HCT116 (cell line): ENCODE results near the gene PTPMT1. TPM values are rescaled to one million over a fixed set of nuclear protein-coding genes. Genes with fewer than 3 reads are reported as not detected.

ENCODE experiments used
- ATAC-seq: fragments of 200-7000 bp; cut with Tn5 transposase; 2 replicates; pipeline ENCODE4 v1.9.1; 2020; ENCODE audit warnings: mild to moderate bottlenecking, moderate library complexity
- BruUV-seq: library from RNA; stranded (reverse); fragments of 400-500 nt; replicated peaks from 2 replicates; lab custom pipeline; 2021; lab: Mats Ljungman, UMichigan
- CTCF ChIA-PET: fragments of 300-600 bp; sonication (Branson Sonifier 250); formaldehyde crosslinking; loops from one replicate; lab custom pipeline; 2021; ENCODE audit warnings: antibody characterized with exemption; lab: Charles Lee
- POLR2A ChIA-PET: fragments of 300-600, 350-600 bp; sonication (Branson Sonifier 250); formaldehyde crosslinking; loops from one replicate; lab custom pipeline; 2021; ENCODE audit warnings: antibody characterized with exemption; lab: Charles Lee
- RAD21 ChIA-PET, 2 experiments: fragments of 300-600 bp; sonication (Branson Sonifier 250); formaldehyde crosslinking; loops; one replicate each; lab custom pipeline; 2023; ENCODE audit warnings: low total read pairs in 2 of 2; ENCODE audit not compliant: uncharacterized antibody in 2 of 2, unreplicated experiment in 2 of 2, low non-redundant PET in 1 of 2; lab: Charles Lee
- DNase-seq: peaks from one replicate; pipeline ENCODE4 v3.0.0-alpha.2; 2010; ENCODE audit warnings: low read depth, low spot score
- H2AFZ ChIP-seq: fragments of 200-600 bp; shearing (Covaris generic), sonication (generic); 2 replicates; pipeline ENCODE4 v1.6.1; 2017; ENCODE audit warnings: low read depth, mixed run types, mixed read lengths, antibody characterized with exemption, low read length; ENCODE audit not compliant: poor library complexity, severe bottlenecking
- H3K27ac ChIP-seq: 2 replicates; pipeline ENCODE4 v1.5.1; 2012; ENCODE audit warnings: low read depth, low read length
- H3K27me3 ChIP-seq: fragments of 200-600 bp; sonication (generic); 2 replicates; pipeline ENCODE4 v1.6.1; 2016; ENCODE audit warnings: mixed run types, low read length, mixed read lengths; ENCODE audit not compliant: insufficient read depth
- H3K36me3 ChIP-seq, 2 experiments: fragments of 200-500 bp in 1 of 2; fragments of 200-600 bp in 1 of 2; sonication (Bioruptor generic) in 1 of 2; sonication (generic) in 1 of 2; 2 replicates each; pipeline versions ENCODE4 v1.5.1 to v1.6.1; 2014 to 2016; ENCODE audit warnings: low read length in 2 of 2, inconsistent platforms in 1 of 2, mixed read lengths in 1 of 2, mixed run types in 1 of 2; ENCODE audit not compliant: insufficient read depth in 2 of 2, control insufficient read depth in 1 of 2
- H3K4me1 ChIP-seq, 2 experiments: fragments of 200-600 bp in 1 of 2; sonication (generic) in 1 of 2; 2 replicates each; pipeline versions ENCODE4 v1.5.1 to v1.6.1; 2012 to 2017; ENCODE audit warnings: low read length in 2 of 2, inconsistent platforms in 1 of 2, mild to moderate bottlenecking in 1 of 2, mixed read lengths in 1 of 2, mixed run types in 1 of 2, moderate library complexity in 1 of 2; ENCODE audit not compliant: insufficient read depth in 2 of 2, control insufficient read depth in 1 of 2
- H3K4me2 ChIP-seq: fragments of 200-600 bp; sonication (generic); 2 replicates; pipeline ENCODE4 v1.6.1; 2017; ENCODE audit warnings: mixed run types, low read length, mixed read lengths
- H3K4me3 ChIP-seq, 2 experiments: fragments of 200-600 bp in 1 of 2; sonication (generic) in 1 of 2; replicated peaks in 1 of 2; 2 replicates each; pipeline ENCODE4 v1.5.1; 2011 to 2016; ENCODE audit warnings: low read length in 2 of 2, control low read depth in 1 of 2, low read depth in 1 of 2, mild to moderate bottlenecking in 1 of 2, mixed read lengths in 1 of 2, mixed run types in 1 of 2
- H3K79me2 ChIP-seq: fragments of 200-600 bp; sonication (generic); 2 replicates; pipeline ENCODE4 v1.6.1; 2017; ENCODE audit warnings: mild to moderate bottlenecking, mixed run types, low read length, moderate library complexity, mixed read lengths; ENCODE audit not compliant: insufficient read depth
- H3K9ac ChIP-seq: fragments of 200-600 bp; sonication (generic); 2 replicates; pipeline ENCODE4 v1.6.1; 2016; ENCODE audit warnings: low read length, mixed read lengths
- H3K9me2 ChIP-seq: fragments of 200-600 bp; sonication (generic), shearing (Covaris generic); 2 replicates; pipeline ENCODE4 v1.6.1; 2017; ENCODE audit warnings: mixed run types, mild to moderate bottlenecking, moderate library complexity; ENCODE audit not compliant: insufficient read depth
- H3K9me3 ChIP-seq, 2 experiments: fragments of 200-500 bp in 1 of 2; fragments of 200-600 bp in 1 of 2; sonication (Bioruptor generic) in 1 of 2; sonication (generic) in 1 of 2; 2 replicates each; pipeline ENCODE4 v1.6.1; 2014 to 2017; ENCODE audit warnings: low read length in 2 of 2, mixed read lengths in 2 of 2, inconsistent platforms in 1 of 2, low read depth in 1 of 2, mild to moderate bottlenecking in 1 of 2, mixed run types in 1 of 2, moderate library complexity in 1 of 2; ENCODE audit not compliant: control insufficient read depth in 1 of 2, insufficient read depth in 1 of 2
- H4K20me1 ChIP-seq: fragments of 200-600 bp; sonication (generic), shearing (Covaris generic); 2 replicates; pipeline ENCODE4 v1.6.1; 2017; ENCODE audit warnings: mixed run types, mild to moderate bottlenecking, moderate library complexity; ENCODE audit not compliant: insufficient read depth
- CBX3 ChIP-seq: IDR thresholded peaks from 2 replicates; pipeline ENCODE4 v1.6.1; 2012; ENCODE audit warnings: low read depth
- CEBPB ChIP-seq: IDR thresholded peaks from 2 replicates; pipeline ENCODE4 v1.6.1; 2012; ENCODE audit warnings: low read depth
- EGR1 ChIP-seq: IDR thresholded peaks from 2 replicates; pipeline ENCODE4 v1.6.1; 2012; ENCODE audit warnings: low read depth
- ELF1 ChIP-seq: IDR thresholded peaks from 2 replicates; pipeline ENCODE4 v1.6.1; 2012; ENCODE audit warnings: low read depth, borderline replicate concordance
- JUND ChIP-seq: IDR thresholded peaks from 2 replicates; pipeline ENCODE4 v1.6.1; 2012
- POLR2A ChIP-seq: IDR thresholded peaks from 2 replicates; pipeline ENCODE4 v1.7.0; 2011; ENCODE audit warnings: borderline replicate concordance; ENCODE audit not compliant: insufficient read depth, insufficient read length; ENCODE audit errors: extremely low read depth
- POLR2AphosphoS5 ChIP-seq: IDR thresholded peaks from 2 replicates; pipeline ENCODE4 v1.6.1; 2011; ENCODE audit warnings: mild to moderate bottlenecking, low read depth, low read length, moderate library complexity
- SRF ChIP-seq: IDR thresholded peaks from 2 replicates; pipeline ENCODE4 v1.6.1; 2012; ENCODE audit warnings: low read depth
- YY1 ChIP-seq: IDR thresholded peaks from 2 replicates; pipeline ENCODE4 v1.6.1; 2011; ENCODE audit warnings: low read length, low read depth, moderate library complexity, mild to moderate bottlenecking; ENCODE audit not compliant: insufficient replicate concordance; ENCODE audit errors: extremely low read depth
- ZFX ChIP-seq: fragments of 450-650 bp; IDR thresholded peaks from 2 replicates; pipeline ENCODE4 v1.6.1; 2017
- ZNF274 ChIP-seq: fragments of 200-500 bp; sonication (Bioruptor generic); IDR thresholded peaks from 2 replicates; pipeline ENCODE4 v1.6.1; 2014; ENCODE audit warnings: mild to moderate bottlenecking, low read depth, low read length, inconsistent platforms
- intact Hi-C: fragments of 100-400 bp; cut with micrococcal nuclease; formaldehyde crosslinking; loops from 2 replicates; pipeline ENCODE4 v1.10.0; 2022
- total RNA-seq: library from RNA; stranded (reverse); gene quantifications from one replicate; pipeline ENCODE4 v1.2.1, GENCODE V29; 2021; ENCODE audit not compliant: unreplicated experiment
- TF ChIP-seq, protein P1 (sequence below): IDR thresholded peaks from 2 replicates; pipeline ENCODE4 v1.6.1; 2012; ENCODE audit warnings: low read depth
- TF ChIP-seq, protein P2 (sequence below): IDR thresholded peaks from 2 replicates; pipeline ENCODE4 v1.6.1; 2012
- TF ChIP-seq, protein P3 (sequence below): IDR thresholded peaks from 2 replicates; pipeline ENCODE4 v1.6.1; 2011; ENCODE audit warnings: mild to moderate bottlenecking, low read length, moderate library complexity; ENCODE audit not compliant: insufficient replicate concordance; ENCODE audit errors: extremely low read depth

The PTPMT1 gene
- total RNA-seq, 1 experiment from 2014 or later: 71.6 TPM

DNA sequence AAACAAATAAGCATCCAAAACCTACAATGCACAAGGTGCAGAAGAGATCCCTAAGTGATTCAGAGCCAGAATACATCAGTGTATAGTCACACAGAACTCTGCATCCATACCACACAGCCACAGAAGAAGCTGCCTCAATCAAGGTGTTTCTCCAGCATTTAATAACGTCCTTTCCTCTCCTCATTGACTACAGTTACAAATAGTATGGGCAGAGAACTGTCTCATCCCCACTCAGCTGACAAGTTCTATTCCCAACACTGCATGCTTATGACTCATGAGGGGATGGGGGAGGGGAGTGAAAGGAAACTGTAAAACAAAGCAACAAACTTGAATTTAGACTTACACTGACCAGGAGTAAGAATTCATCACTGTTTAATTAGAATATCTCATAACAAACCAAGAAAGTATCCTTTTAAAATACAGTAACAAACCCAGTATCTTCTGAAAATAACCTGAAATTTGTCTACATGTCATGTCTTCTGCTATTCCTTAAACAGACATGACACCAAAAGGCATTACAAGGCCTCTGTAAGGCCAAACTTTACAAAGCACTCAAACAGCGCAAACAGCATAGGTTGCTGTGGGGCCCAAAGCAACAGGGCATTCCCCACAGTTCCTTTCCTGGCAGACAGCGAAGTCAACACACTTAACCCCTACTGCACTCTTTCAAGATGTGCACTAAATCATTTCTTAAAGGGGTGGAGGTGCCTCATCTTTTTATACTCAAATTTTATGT is 41.7 kb upstream of the PTPMT1 start (continued):
- TF ChIP-seq, protein P1, sequence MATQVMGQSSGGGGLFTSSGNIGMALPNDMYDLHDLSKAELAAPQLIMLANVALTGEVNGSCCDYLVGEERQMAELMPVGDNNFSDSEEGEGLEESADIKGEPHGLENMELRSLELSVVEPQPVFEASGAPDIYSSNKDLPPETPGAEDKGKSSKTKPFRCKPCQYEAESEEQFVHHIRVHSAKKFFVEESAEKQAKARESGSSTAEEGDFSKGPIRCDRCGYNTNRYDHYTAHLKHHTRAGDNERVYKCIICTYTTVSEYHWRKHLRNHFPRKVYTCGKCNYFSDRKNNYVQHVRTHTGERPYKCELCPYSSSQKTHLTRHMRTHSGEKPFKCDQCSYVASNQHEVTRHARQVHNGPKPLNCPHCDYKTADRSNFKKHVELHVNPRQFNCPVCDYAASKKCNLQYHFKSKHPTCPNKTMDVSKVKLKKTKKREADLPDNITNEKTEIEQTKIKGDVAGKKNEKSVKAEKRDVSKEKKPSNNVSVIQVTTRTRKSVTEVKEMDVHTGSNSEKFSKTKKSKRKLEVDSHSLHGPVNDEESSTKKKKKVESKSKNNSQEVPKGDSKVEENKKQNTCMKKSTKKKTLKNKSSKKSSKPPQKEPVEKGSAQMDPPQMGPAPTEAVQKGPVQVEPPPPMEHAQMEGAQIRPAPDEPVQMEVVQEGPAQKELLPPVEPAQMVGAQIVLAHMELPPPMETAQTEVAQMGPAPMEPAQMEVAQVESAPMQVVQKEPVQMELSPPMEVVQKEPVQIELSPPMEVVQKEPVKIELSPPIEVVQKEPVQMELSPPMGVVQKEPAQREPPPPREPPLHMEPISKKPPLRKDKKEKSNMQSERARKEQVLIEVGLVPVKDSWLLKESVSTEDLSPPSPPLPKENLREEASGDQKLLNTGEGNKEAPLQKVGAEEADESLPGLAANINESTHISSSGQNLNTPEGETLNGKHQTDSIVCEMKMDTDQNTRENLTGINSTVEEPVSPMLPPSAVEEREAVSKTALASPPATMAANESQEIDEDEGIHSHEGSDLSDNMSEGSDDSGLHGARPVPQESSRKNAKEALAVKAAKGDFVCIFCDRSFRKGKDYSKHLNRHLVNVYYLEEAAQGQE: no peak
- TF ChIP-seq CEBPB (no peak), YY1 (no peak)

DNA sequence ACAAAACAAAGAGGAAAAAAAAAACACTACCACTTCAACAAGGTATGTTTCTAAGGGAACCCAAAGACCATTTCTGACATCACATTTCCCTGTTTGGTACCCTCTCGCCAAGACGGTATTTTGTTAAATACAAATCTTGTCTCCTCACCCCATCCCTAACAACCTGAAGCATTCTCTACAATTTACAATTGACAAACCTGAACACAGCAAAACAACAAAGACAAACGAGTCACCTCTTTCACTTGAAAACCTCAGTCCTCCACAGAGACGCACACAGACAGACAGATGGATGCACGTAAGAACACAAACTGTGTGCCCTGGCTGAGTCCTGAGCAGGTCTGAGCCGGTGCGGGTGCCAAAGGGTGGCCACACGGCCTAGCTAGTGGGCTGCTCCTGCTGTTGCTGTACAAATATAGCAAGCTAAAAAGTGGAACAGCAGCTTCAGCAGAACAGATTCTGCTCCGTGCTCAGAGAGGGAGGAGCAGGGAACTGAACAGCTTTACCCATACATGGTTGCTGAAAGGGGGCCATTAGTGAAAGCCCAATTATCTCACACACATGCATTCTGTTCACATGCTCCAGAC is 41.0 kb upstream of the PTPMT1 start:
- H3K4me1 ChIP-seq: peaks cover 24 to 30% of the 10 kb centered on the region in 2 experiments
- ChIA-PET CTCF (interaction anchor here (1.1 kb wide), 1 partner anchor 29 kb away, joined by 3 read pairs; no protein-coding TSS in a partner anchor), POLR2A (no interaction called here), RAD21 (no interaction called here)
- no peak for DNase-seq
- no peaks in the 10 kb centered on the region for H3K27me3 ChIP-seq
- intact Hi-C loops: no loop called here
- H3K36me3 ChIP-seq: no peaks in the 10 kb centered on the region
- no peak overlapping the region for H3K9ac ChIP-seq
- H4K20me1 ChIP-seq: peaks cover 25% of the 10 kb centered on the region; the same call in 1 of the 2 replicates
- TF ChIP-seq ELF1 (no peak), CBX3 (no peak), POLR2A (no peak), SRF (no peak), CEBPB (no peak), EGR1 (no peak), JUND (no peak), ZFX (no peak), POLR2AphosphoS5 (no peak), ZNF274 (no peak)
- TF ChIP-seq, protein P1: no peak
- TF ChIP-seq, protein P2, sequence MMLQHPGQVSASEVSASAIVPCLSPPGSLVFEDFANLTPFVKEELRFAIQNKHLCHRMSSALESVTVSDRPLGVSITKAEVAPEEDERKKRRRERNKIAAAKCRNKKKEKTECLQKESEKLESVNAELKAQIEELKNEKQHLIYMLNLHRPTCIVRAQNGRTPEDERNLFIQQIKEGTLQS: no peak
- TF ChIP-seq, protein P3, sequence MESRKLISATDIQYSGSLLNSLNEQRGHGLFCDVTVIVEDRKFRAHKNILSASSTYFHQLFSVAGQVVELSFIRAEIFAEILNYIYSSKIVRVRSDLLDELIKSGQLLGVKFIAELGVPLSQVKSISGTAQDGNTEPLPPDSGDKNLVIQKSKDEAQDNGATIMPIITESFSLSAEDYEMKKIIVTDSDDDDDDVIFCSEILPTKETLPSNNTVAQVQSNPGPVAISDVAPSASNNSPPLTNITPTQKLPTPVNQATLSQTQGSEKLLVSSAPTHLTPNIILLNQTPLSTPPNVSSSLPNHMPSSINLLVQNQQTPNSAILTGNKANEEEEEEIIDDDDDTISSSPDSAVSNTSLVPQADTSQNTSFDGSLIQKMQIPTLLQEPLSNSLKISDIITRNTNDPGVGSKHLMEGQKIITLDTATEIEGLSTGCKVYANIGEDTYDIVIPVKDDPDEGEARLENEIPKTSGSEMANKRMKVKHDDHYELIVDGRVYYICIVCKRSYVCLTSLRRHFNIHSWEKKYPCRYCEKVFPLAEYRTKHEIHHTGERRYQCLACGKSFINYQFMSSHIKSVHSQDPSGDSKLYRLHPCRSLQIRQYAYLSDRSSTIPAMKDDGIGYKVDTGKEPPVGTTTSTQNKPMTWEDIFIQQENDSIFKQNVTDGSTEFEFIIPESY: no peak
- no TSS peak for BruUV-seq
- H3K27ac ChIP-seq: peak overlapping the region; percentile 36
- no peak overlapping the region for H2AFZ ChIP-seq
- H3K9me2 ChIP-seq: no peaks in the 10 kb centered on the region
- H3K79me2 ChIP-seq: peaks cover 100% of the 10 kb centered on the region
- H3K4me2 ChIP-seq: peak overlapping the region; percentile 66
- H3K4me3 ChIP-seq: no peak overlapping the region
- peak; percentile 18; the same call in 1 of the 2 replicates for ATAC-seq
- H3K9me3 ChIP-seq: no peaks in the 10 kb centered on the region
